ENCODE data around the gene DNAJC5.

DNAJC5 gene

GRCh38 chr20:63881451-63882226 lies 13.3 kb upstream of the DNAJC5 start:
- H3K4me3 ChIP-seq (ENCODE audit: low read length, poor library complexity, severe bottlenecking), result no peak overlapping the region
- no peak overlapping the region for H3K4me2 ChIP-seq (ENCODE audit: low read depth, low read length, poor library complexity, severe bottlenecking)
- H2AFZ ChIP-seq (ENCODE audit: low read length), result no peak overlapping the region
- no peaks in the 10 kb centered on the region for H3K9me3 ChIP-seq (ENCODE audit: insufficient read depth, low read depth, low read length)
- no peaks in the 10 kb centered on the region for H3K9me2 ChIP-seq (replicated peaks; ENCODE audit: low read depth, low read length)
- H4K20me1 ChIP-seq (ENCODE audit: insufficient read depth, low read length, poor library complexity, severe bottlenecking), result no peaks in the 10 kb centered on the region
- peaks cover 14% of the 10 kb centered on the region; the same call in 1 of the 2 replicates for H3K79me2 ChIP-seq (ENCODE audit: insufficient read depth, low read length)
- TF ChIP-seq, protein P1, sequence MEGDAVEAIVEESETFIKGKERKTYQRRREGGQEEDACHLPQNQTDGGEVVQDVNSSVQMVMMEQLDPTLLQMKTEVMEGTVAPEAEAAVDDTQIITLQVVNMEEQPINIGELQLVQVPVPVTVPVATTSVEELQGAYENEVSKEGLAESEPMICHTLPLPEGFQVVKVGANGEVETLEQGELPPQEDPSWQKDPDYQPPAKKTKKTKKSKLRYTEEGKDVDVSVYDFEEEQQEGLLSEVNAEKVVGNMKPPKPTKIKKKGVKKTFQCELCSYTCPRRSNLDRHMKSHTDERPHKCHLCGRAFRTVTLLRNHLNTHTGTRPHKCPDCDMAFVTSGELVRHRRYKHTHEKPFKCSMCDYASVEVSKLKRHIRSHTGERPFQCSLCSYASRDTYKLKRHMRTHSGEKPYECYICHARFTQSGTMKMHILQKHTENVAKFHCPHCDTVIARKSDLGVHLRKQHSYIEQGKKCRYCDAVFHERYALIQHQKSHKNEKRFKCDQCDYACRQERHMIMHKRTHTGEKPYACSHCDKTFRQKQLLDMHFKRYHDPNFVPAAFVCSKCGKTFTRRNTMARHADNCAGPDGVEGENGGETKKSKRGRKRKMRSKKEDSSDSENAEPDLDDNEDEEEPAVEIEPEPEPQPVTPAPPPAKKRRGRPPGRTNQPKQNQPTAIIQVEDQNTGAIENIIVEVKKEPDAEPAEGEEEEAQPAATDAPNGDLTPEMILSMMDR (conservative IDR thresholded peaks at IDR 0.05; ENCODE audit: low read length), result no peak
- TF ChIP-seq EZH2phosphoT487 (IDR thresholded peaks at IDR 0.05; ENCODE audit: borderline replicate concordance), result no peak
- H3F3A ChIP-seq (ENCODE audit: low read depth), result no peaks in the 10 kb centered on the region
- H3K4me1 ChIP-seq (ENCODE audit: insufficient read depth, low read length, poor library complexity, severe bottlenecking), result no peaks in the 10 kb centered on the region
- no peak overlapping the region for H3K9ac ChIP-seq (ENCODE audit: low read depth, low read length, poor library complexity, severe bottlenecking)
- H3K36me3 ChIP-seq (ENCODE audit: insufficient read depth, low read length), result peaks cover 20% of the 10 kb centered on the region; the same call in 1 of the 2 replicates
- H3K27me3 ChIP-seq (ENCODE audit: insufficient read depth, low read length, poor library complexity, severe bottlenecking), result no peaks in the 10 kb centered on the region

DNA sequence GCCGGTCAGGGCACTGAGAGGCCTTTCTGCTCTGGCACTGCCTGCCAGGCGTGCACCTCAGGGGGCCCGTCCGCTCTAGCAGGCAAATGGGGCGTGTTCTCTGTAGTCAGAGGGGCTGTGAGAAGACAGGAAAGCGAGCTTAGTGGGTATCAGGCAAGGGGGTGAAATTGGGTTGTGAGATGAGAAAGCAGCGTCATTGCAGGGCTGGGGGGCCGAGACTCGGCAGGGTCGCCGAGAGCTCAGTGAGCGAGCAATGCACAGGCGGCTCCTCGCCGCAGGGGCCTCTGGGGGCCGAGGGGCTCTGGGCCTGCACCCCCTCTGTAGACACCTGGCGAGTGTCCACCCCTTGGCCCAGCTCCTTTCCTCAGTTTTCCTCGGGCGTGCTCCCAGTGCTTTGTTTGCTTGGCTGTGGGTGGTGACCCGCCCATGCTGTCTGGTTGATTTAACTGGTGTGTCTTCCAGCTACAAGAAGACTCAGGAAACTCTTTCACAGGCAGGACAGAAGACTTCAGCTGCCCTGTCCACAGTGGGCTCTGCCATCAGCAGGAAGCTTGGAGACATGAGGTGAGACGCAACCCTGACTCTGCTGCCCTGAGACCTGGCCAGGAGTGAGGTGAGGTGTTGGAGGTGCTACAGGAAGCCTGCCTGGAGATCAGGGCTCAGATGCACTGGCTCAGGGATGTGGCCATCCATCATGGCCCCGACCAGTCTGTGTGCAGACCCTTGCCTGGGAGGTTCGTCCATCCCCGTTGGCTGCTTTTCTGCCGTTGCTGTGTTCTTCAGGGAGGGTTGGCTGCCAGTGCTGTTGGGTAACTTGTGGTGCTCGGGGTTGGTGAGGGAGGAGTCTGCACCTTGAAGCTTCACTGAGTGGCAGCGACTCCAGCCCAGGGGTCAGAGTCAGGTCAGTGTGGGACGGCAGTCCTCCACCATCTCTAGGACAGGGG lies 12.4 kb upstream of the DNAJC5 start:
- Histone ChIP-seq H3K9ac (ENCODE audit: low read depth, low read length, poor library complexity, severe bottlenecking) (no peak overlapping the region), H3K4me3 (ENCODE audit: low read length, poor library complexity, severe bottlenecking) (no peak overlapping the region), H3K9me3 (ENCODE audit: insufficient read depth, low read depth, low read length) (no peaks in the 10 kb centered on the region), H3K36me3 (ENCODE audit: insufficient read depth, low read length) (peaks cover 21% of the 10 kb centered on the region; the same call in 1 of the 2 replicates), H3K79me2 (ENCODE audit: insufficient read depth, low read length) (peaks cover 13% of the 10 kb centered on the region; the same call in 1 of the 2 replicates), H2AFZ (ENCODE audit: low read length) (no peak overlapping the region), H3K4me1 (ENCODE audit: insufficient read depth, low read length, poor library complexity, severe bottlenecking) (no peaks in the 10 kb centered on the region), H3K9me2 (replicated peaks; ENCODE audit: low read depth, low read length) (no peaks in the 10 kb centered on the region), H3K4me2 (ENCODE audit: low read depth, low read length, poor library complexity, severe bottlenecking) (no peak overlapping the region), H4K20me1 (ENCODE audit: insufficient read depth, low read length, poor library complexity, severe bottlenecking) (no peaks in the 10 kb centered on the region), H3F3A (ENCODE audit: low read depth) (no peaks in the 10 kb centered on the region), H3K27me3 (ENCODE audit: insufficient read depth, low read length, poor library complexity, severe bottlenecking) (no peaks in the 10 kb centered on the region)
- TF ChIP-seq, protein P1 (conservative IDR thresholded peaks at IDR 0.05; ENCODE audit: low read length), result no peak
- TF ChIP-seq EZH2phosphoT487 (IDR thresholded peaks at IDR 0.05; ENCODE audit: borderline replicate concordance), result no peak

GRCh38 chr20:63883201-63883593 lies 11.7 kb upstream of the DNAJC5 start:
- H3K36me3 ChIP-seq (ENCODE audit: insufficient read depth, low read length), result peaks cover 27% of the 10 kb centered on the region; the same call in 1 of the 2 replicates
- H3K4me1 ChIP-seq (ENCODE audit: insufficient read depth, low read length, poor library complexity, severe bottlenecking), result no peaks in the 10 kb centered on the region
- H3K9ac ChIP-seq (ENCODE audit: low read depth, low read length, poor library complexity, severe bottlenecking), result no peak overlapping the region
- H3K4me2 ChIP-seq (ENCODE audit: low read depth, low read length, poor library complexity, severe bottlenecking), result no peak overlapping the region
- no peak for TF ChIP-seq EZH2phosphoT487 (IDR thresholded peaks at IDR 0.05; ENCODE audit: borderline replicate concordance)
- TF ChIP-seq, protein P1 (conservative IDR thresholded peaks at IDR 0.05; ENCODE audit: low read length), result no peak
- H3K9me3 ChIP-seq (ENCODE audit: insufficient read depth, low read depth, low read length), result no peaks in the 10 kb centered on the region
- H2AFZ ChIP-seq (ENCODE audit: low read length), result no peak overlapping the region
- H3K9me2 ChIP-seq (replicated peaks; ENCODE audit: low read depth, low read length), result no peaks in the 10 kb centered on the region
- peaks cover 10% of the 10 kb centered on the region; the same call in 1 of the 2 replicates for H3K79me2 ChIP-seq (ENCODE audit: insufficient read depth, low read length)
- H3K4me3 ChIP-seq (ENCODE audit: low read length, poor library complexity, severe bottlenecking), result no peak overlapping the region
- H4K20me1 ChIP-seq (ENCODE audit: insufficient read depth, low read length, poor library complexity, severe bottlenecking), result no peaks in the 10 kb centered on the region
- no peaks in the 10 kb centered on the region for H3K27me3 ChIP-seq (ENCODE audit: insufficient read depth, low read length, poor library complexity, severe bottlenecking)
- H3F3A ChIP-seq (ENCODE audit: low read depth), result no peaks in the 10 kb centered on the region
